PC-3 (cell line): ENCODE results near the gene OR5K4.

Experiments
- EZH2 ChIP-seq: fragments of 300-600 bp; sonication (generic); IDR thresholded peaks from one replicate; pipeline ENCODE4 v1.6.1; 2017; ENCODE audit warnings: antibody characterized with exemption, mild to moderate bottlenecking, low read length; ENCODE audit not compliant: unreplicated experiment
- EZH2phosphoT487 ChIP-seq: fragments of 300-600 bp; sonication (generic); IDR thresholded peaks from 2 replicates; pipeline ENCODE4 v1.6.1; 2018; ENCODE audit warnings: mild to moderate bottlenecking, antibody characterized with exemption, low read length, borderline replicate concordance
- TF ChIP-seq, protein P1 (sequence below): fragments of 300-600 bp; sonication (generic); conservative IDR thresholded peaks from 2 replicates; pipeline ENCODE4 v1.5.1; 2017; ENCODE audit warnings: antibody characterized with exemption, low read depth, mild to moderate bottlenecking, low read length

GRCh38 chr3:98371186-98371585 is 17.5 kb downstream of the OR5K4 start:
- TF ChIP-seq, protein P1, sequence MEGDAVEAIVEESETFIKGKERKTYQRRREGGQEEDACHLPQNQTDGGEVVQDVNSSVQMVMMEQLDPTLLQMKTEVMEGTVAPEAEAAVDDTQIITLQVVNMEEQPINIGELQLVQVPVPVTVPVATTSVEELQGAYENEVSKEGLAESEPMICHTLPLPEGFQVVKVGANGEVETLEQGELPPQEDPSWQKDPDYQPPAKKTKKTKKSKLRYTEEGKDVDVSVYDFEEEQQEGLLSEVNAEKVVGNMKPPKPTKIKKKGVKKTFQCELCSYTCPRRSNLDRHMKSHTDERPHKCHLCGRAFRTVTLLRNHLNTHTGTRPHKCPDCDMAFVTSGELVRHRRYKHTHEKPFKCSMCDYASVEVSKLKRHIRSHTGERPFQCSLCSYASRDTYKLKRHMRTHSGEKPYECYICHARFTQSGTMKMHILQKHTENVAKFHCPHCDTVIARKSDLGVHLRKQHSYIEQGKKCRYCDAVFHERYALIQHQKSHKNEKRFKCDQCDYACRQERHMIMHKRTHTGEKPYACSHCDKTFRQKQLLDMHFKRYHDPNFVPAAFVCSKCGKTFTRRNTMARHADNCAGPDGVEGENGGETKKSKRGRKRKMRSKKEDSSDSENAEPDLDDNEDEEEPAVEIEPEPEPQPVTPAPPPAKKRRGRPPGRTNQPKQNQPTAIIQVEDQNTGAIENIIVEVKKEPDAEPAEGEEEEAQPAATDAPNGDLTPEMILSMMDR: no peak
- TF ChIP-seq EZH2 (no peak), EZH2phosphoT487 (no peak)
